Measurements from ENCODE around the gene COX7B2. TPM values are rescaled to one million over a fixed set of nuclear protein-coding genes. Genes with fewer than 3 reads are reported as not detected.

The COX7B2 gene
- polyA plus RNA-seq, 3 donors = not detected

DNA sequence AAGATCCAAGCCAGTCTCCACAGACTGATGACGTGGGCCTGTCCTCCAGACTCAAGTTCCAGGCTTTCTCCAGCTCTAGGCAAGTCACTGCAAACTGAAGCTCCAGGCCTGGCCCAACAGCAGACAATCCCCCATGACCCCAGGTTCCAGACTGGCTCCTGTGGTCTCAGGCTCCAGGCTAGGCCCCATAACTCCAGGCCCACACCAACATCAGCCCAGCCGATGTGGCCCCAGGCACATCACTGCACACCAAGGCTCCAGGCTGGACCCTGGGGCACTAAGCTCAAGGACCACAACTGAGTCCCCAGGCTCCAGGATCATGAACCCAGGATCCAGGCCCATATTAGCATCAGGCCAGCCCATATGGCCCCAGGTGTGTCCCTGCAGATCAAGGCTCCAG lies 143.6 kb downstream of the COX7B2 start:
- no peak overlapping the region for H3K4me3 ChIP-seq (replicated peaks in 1 of 3; ENCODE audit: low read depth in 2 of 3, low read length in 3 of 3)
- no peak overlapping the region for H3K27ac Mint-ChIP-seq
- peaks cover 0 to 4% (median 0%) of the 10 kb centered on the region in 3 donors for H3K27me3 Mint-ChIP-seq (ENCODE audit: low read depth in 3 of 3)
- WGBS (ENCODE audit: insufficient coverage) = 80% methylated on average over 2 of the region's 2 CpGs
- H4K20me1 ChIP-seq (ENCODE audit: insufficient read depth, low read length) = no peaks in the 10 kb centered on the region
- H3K4me3 Mint-ChIP-seq = no peak overlapping the region
- peaks cover 0 to 9% (median 0%) of the 10 kb centered on the region in 7 donors for H3K9me3 Mint-ChIP-seq
- no peak for DNase-seq
- no peaks in the 10 kb centered on the region for H3K27me3 ChIP-seq (ENCODE audit: control insufficient read depth in 2 of 2, insufficient read depth in 2 of 2, low read length in 2 of 2)
- no peaks in the 10 kb centered on the region for H3K4me1 ChIP-seq (ENCODE audit: control insufficient read depth in 1 of 2, insufficient read depth in 2 of 2, low read length in 2 of 2)
- no peaks in the 10 kb centered on the region for H3K9me3 ChIP-seq (replicated peaks in 1 of 2; ENCODE audit: control insufficient read depth in 1 of 2, insufficient read depth in 1 of 2, low read length in 2 of 2)
- H3K27ac ChIP-seq (ENCODE audit: low read depth in 1 of 2, low read length in 2 of 2) = no peak overlapping the region
- H3K4me2 ChIP-seq (replicated peaks; ENCODE audit: extremely low read depth, low read length, poor library complexity, severe bottlenecking) = no peak overlapping the region
- TF ChIP-seq, protein P1, sequence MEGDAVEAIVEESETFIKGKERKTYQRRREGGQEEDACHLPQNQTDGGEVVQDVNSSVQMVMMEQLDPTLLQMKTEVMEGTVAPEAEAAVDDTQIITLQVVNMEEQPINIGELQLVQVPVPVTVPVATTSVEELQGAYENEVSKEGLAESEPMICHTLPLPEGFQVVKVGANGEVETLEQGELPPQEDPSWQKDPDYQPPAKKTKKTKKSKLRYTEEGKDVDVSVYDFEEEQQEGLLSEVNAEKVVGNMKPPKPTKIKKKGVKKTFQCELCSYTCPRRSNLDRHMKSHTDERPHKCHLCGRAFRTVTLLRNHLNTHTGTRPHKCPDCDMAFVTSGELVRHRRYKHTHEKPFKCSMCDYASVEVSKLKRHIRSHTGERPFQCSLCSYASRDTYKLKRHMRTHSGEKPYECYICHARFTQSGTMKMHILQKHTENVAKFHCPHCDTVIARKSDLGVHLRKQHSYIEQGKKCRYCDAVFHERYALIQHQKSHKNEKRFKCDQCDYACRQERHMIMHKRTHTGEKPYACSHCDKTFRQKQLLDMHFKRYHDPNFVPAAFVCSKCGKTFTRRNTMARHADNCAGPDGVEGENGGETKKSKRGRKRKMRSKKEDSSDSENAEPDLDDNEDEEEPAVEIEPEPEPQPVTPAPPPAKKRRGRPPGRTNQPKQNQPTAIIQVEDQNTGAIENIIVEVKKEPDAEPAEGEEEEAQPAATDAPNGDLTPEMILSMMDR (IDR thresholded peaks at IDR 0.05) = no peak
- no peak overlapping the region for H2AFZ ChIP-seq (ENCODE audit: insufficient read depth, low read depth, low read length, poor library complexity, severe bottlenecking)
- no peaks in the 10 kb centered on the region for H3K36me3 Mint-ChIP-seq
- H3K36me3 ChIP-seq (replicated peaks in 1 of 2; ENCODE audit: control insufficient read depth in 1 of 2, insufficient read depth in 2 of 2, low read length in 2 of 2) = no peaks in the 10 kb centered on the region
- intact Hi-C loops (cut with micrococcal nuclease) = no loop called here
- H3K79me2 ChIP-seq (ENCODE audit: insufficient read depth, low read length) = no peaks in the 10 kb centered on the region
- no peaks in the 10 kb centered on the region for H3K4me1 Mint-ChIP-seq
- no peak overlapping the region for H3K9ac ChIP-seq (ENCODE audit: insufficient read depth, low read length, poor library complexity, severe bottlenecking)

DNA sequence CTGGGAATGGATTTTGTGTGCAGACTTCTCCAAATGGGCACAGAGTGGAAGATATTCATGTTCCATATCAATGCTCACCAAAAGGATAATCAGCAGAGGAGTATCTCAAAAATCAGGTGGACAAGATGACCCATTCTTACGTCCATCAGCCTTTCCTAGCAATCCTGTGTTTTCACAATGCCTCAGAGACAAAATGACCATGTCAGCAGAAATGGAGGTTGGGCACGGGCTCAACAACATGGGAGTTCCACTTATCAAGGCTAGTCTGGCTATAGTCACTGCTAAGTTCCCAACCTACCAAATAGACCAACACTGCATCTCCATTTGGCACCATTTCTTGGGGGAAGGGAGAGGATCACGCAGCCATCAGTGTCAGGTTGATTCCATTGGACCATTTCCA lies 179.0 kb downstream of the COX7B2 start:
- H3K36me3 Mint-ChIP-seq = no peaks in the 10 kb centered on the region
- Histone ChIP-seq H4K20me1 (ENCODE audit: insufficient read depth, low read length) (no peaks in the 10 kb centered on the region), H3K27ac (ENCODE audit: low read depth in 1 of 2, low read length in 2 of 2) (no peak overlapping the region), H3K4me3 (replicated peaks in 1 of 3; ENCODE audit: low read depth in 2 of 3, low read length in 3 of 3) (no peak overlapping the region), H2AFZ (ENCODE audit: insufficient read depth, low read depth, low read length, poor library complexity, severe bottlenecking) (no peak overlapping the region), H3K27me3 (ENCODE audit: control insufficient read depth in 2 of 2, insufficient read depth in 2 of 2, low read length in 2 of 2) (no peaks in the 10 kb centered on the region), H3K9ac (ENCODE audit: insufficient read depth, low read length, poor library complexity, severe bottlenecking) (no peak overlapping the region), H3K9me3 (replicated peaks in 1 of 2; ENCODE audit: control insufficient read depth in 1 of 2, insufficient read depth in 1 of 2, low read length in 2 of 2) (peaks cover 0 to 14% of the 10 kb centered on the region in 2 donors), H3K36me3 (replicated peaks in 1 of 2; ENCODE audit: control insufficient read depth in 1 of 2, insufficient read depth in 2 of 2, low read length in 2 of 2) (no peaks in the 10 kb centered on the region), H3K4me2 (replicated peaks; ENCODE audit: extremely low read depth, low read length, poor library complexity, severe bottlenecking) (no peak overlapping the region), H3K4me1 (ENCODE audit: control insufficient read depth in 1 of 2, insufficient read depth in 2 of 2, low read length in 2 of 2) (no peaks in the 10 kb centered on the region), H3K79me2 (ENCODE audit: insufficient read depth, low read length) (no peaks in the 10 kb centered on the region)
- peaks cover 6 to 21% (median 12%) of the 10 kb centered on the region in 7 donors for H3K9me3 Mint-ChIP-seq
- H3K27ac Mint-ChIP-seq = no peak overlapping the region
- intact Hi-C loops (cut with micrococcal nuclease) = no loop called here
- H3K4me3 Mint-ChIP-seq = no peak overlapping the region
- TF ChIP-seq, protein P1 (IDR thresholded peaks at IDR 0.05) = no peak
- DNase-seq = no peak
- H3K27me3 Mint-ChIP-seq (ENCODE audit: low read depth in 3 of 3) = peaks cover 0 to 6% (median 3%) of the 10 kb centered on the region in 3 donors
- WGBS (ENCODE audit: insufficient coverage) = 100% methylated on average over 1 of the region's 3 CpGs
- H3K4me1 Mint-ChIP-seq = no peaks in the 10 kb centered on the region

All from CD14-positive monocyte (primary cell).